ENCODE data around the gene C12orf76. TPM values are rescaled to one million over a fixed set of nuclear protein-coding genes. Genes with fewer than 3 reads are reported as not detected.

C12orf76 gene
- total and polyA plus RNA-seq, 2 of the 13 experiments (the other 11 are each of a cell fraction or from before 2014, with no cell fraction given): 15.8 to 38.4 TPM

DNA sequence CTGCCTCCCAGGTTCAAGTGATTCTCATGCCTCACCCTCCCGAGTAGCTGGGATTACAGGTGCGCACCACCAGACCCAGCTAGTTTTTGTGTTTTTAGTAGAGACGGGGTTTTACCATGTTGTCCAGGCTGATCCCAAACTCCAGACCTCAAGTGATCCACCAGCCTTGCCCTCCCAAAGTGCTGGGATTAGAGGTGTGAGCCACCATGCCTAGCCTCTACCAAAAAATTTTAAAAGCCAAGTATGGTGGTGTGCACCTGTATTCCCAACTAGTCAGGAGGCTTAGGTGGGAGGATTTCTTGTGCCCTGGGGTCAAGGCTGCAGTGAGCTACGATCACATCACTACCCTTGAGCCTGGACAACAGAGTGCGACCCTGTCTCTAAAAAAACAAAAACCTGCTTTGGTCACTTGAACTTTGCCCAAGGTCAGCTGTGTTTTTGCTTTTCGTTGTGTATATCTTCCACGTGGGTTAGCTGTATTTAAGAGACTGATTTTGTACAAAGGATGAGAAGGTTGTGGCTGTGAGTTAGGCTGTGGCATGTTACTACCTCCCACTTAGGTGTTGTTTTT lies 12.7 kb downstream of the C12orf76 start (continued):
- TF ChIP-seq, protein P1, sequence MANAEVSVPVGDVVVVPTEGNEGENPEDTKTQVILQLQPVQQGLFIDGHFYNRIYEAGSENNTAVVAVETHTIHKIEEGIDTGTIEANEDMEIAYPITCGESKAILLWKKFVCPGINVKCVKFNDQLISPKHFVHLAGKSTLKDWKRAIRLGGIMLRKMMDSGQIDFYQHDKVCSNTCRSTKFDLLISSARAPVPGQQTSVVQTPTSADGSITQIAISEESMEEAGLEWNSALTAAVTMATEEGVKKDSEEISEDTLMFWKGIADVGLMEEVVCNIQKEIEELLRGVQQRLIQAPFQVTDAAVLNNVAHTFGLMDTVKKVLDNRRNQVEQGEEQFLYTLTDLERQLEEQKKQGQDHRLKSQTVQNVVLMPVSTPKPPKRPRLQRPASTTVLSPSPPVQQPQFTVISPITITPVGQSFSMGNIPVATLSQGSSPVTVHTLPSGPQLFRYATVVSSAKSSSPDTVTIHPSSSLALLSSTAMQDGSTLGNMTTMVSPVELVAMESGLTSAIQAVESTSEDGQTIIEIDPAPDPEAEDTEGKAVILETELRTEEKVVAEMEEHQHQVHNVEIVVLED (CRISPR knock-in tag; IDR thresholded peaks at IDR 0.05; ENCODE audit: borderline replicate concordance): peak; percentile 18; the same call in 1 of the 2 replicates
- TF ChIP-seq ZNF24 (IDR thresholded peaks at IDR 0.05) (no peak), PITX1 (CRISPR knock-in tag; IDR thresholded peaks at IDR 0.05) (peak; percentile 82), TAF15 (IDR thresholded peaks at IDR 0.05; ENCODE audit: low read depth, low read length, poor library complexity, severe bottlenecking) (no peak), ZFY (CRISPR knock-in tag; IDR thresholded peaks at IDR 0.05) (no peak), KDM2A (CRISPR knock-in tag; IDR thresholded peaks at IDR 0.05; ENCODE audit: borderline replicate concordance, low read depth) (no peak), ZBTB21 (CRISPR knock-in tag; IDR thresholded peaks at IDR 0.05) (no peak), CENPBD1 (CRISPR knock-in tag; IDR thresholded peaks at IDR 0.05; ENCODE audit: borderline replicate concordance, low read depth) (no peak), TBL1XR1 (IDR thresholded peaks at IDR 0.05; ENCODE audit: borderline replicate concordance, low read length, partially characterized antibody) (no peak), SCMH1 (CRISPR knock-in tag; IDR thresholded peaks at IDR 0.05; ENCODE audit: borderline replicate concordance) (no peak), ZFP90 (CRISPR knock-in tag; IDR thresholded peaks at IDR 0.05; ENCODE audit: borderline replicate concordance) (no peak), ZNF788 (CRISPR knock-in tag; IDR thresholded peaks at IDR 0.05; ENCODE audit: borderline replicate concordance) (no peak), PAX8 (CRISPR knock-in tag; IDR thresholded peaks at IDR 0.05; ENCODE audit: borderline replicate concordance) (no peak), SETDB1 (CRISPR knock-in tag; IDR thresholded peaks at IDR 0.05; ENCODE audit: borderline replicate concordance) (no peak), ZNF317 (CRISPR knock-in tag; IDR thresholded peaks at IDR 0.05) (0 out of 2 replicates have a peak, but pooled peaks have one; percentile 22), ZNF709 (CRISPR knock-in tag; IDR thresholded peaks at IDR 0.05) (no peak), GFI1 (CRISPR knock-in tag; IDR thresholded peaks at IDR 0.05; ENCODE audit: borderline replicate concordance) (no peak; the same call in 1 of the 2 replicates), SALL1 (CRISPR knock-in tag; IDR thresholded peaks at IDR 0.05) (peak; percentile 83), GABPB1 (CRISPR knock-in tag; IDR thresholded peaks at IDR 0.05) (no peak), ZNF431 (CRISPR knock-in tag; IDR thresholded peaks at IDR 0.05; ENCODE audit: borderline replicate concordance, low read depth) (no peak), ZSCAN31 (CRISPR knock-in tag; IDR thresholded peaks at IDR 0.05; ENCODE audit: low read depth) (no peak), KDM4B (CRISPR knock-in tag; IDR thresholded peaks at IDR 0.05) (no peak)
- TF ChIP-seq, protein P2, sequence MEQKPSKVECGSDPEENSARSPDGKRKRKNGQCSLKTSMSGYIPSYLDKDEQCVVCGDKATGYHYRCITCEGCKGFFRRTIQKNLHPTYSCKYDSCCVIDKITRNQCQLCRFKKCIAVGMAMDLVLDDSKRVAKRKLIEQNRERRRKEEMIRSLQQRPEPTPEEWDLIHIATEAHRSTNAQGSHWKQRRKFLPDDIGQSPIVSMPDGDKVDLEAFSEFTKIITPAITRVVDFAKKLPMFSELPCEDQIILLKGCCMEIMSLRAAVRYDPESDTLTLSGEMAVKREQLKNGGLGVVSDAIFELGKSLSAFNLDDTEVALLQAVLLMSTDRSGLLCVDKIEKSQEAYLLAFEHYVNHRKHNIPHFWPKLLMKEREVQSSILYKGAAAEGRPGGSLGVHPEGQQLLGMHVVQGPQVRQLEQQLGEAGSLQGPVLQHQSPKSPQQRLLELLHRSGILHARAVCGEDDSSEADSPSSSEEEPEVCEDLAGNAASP (CRISPR knock-in tag; IDR thresholded peaks at IDR 0.05; ENCODE audit: borderline replicate concordance): peak; percentile 31; the same call in 1 of the 2 replicates
- TF ChIP-seq, protein P3, sequence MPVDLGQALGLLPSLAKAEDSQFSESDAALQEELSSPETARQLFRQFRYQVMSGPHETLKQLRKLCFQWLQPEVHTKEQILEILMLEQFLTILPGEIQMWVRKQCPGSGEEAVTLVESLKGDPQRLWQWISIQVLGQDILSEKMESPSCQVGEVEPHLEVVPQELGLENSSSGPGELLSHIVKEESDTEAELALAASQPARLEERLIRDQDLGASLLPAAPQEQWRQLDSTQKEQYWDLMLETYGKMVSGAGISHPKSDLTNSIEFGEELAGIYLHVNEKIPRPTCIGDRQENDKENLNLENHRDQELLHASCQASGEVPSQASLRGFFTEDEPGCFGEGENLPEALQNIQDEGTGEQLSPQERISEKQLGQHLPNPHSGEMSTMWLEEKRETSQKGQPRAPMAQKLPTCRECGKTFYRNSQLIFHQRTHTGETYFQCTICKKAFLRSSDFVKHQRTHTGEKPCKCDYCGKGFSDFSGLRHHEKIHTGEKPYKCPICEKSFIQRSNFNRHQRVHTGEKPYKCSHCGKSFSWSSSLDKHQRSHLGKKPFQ (CRISPR knock-in tag; IDR thresholded peaks at IDR 0.05; ENCODE audit: insufficient replicate concordance): peak; percentile 90
- TF ChIP-seq, protein P4, sequence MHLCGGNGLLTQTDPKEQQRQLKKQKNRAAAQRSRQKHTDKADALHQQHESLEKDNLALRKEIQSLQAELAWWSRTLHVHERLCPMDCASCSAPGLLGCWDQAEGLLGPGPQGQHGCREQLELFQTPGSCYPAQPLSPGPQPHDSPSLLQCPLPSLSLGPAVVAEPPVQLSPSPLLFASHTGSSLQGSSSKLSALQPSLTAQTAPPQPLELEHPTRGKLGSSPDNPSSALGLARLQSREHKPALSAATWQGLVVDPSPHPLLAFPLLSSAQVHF (CRISPR knock-in tag; IDR thresholded peaks at IDR 0.05): no peak

All from HepG2 (cell line).